Ascending aorta (tissue), 2 donors: ENCODE data around the gene CST4. TPM values are rescaled to one million over a fixed set of nuclear protein-coding genes. Genes with fewer than 3 reads are reported as not detected.

Source experiments
- DNase-seq, 2 donors: peaks; one replicate each; pipeline ENCODE4 v3.0.0-alpha.2; 2019; ENCODE audit warnings: low spot score in 2 of 2
- H3K27ac ChIP-seq, 2 donors: fragments of 200-600 bp; sonication (generic); one replicate each; pipeline ENCODE4 v1.5.1; 2016 to 2017; ENCODE audit warnings: mild to moderate bottlenecking in 1 of 2
- H3K27me3 ChIP-seq: fragments of 200-600 bp; sonication (generic); one replicate; pipeline ENCODE4 v1.5.1; 2017
- H3K36me3 ChIP-seq, 2 donors: fragments of 200-600 bp; sonication (generic); one replicate each; pipeline ENCODE4 v1.5.1; 2016
- H3K4me1 ChIP-seq, 2 donors: fragments of 200-600 bp; sonication (generic); one replicate each; pipeline ENCODE4 v1.5.1; 2016 to 2017; ENCODE audit warnings: mild to moderate bottlenecking in 1 of 2
- H3K4me3 ChIP-seq, 2 donors: fragments of 200-600 bp; sonication (generic); one replicate each; pipeline ENCODE4 v1.5.1; 2016 to 2017; ENCODE audit warnings: mild to moderate bottlenecking in 1 of 2
- H3K9me3 ChIP-seq, 2 donors: fragments of 200-600 bp; sonication (generic); one replicate each; pipeline ENCODE4 v1.5.1; 2016
- intact Hi-C: fragments of 100-400 bp; cut with DNase I; formaldehyde crosslinking; loops from one replicate; pipeline ENCODE4 v1.15.1; 2023
- total RNA-seq: library from RNA; depleted of rRNA; stranded (reverse); fragments of >200 nt; gene quantifications from one replicate; pipeline ENCODE4 v1.1.0, GENCODE V29; 2016
- TF ChIP-seq, protein P1 (sequence below), 3 experiments: fragments of 200-600 bp in 2 of 3; fragments of 450-650 bp in 1 of 3; sonication (generic) in 2 of 3; IDR thresholded peaks; one replicate each; pipeline ENCODE4 v1.5.1; 2016 to 2019; ENCODE audit warnings: antibody characterized with exemption in 3 of 3, mild to moderate bottlenecking in 1 of 3, moderate library complexity in 1 of 3

CST4 gene
- total RNA-seq, 1 donor from 2014 or later: not detected

DNA sequence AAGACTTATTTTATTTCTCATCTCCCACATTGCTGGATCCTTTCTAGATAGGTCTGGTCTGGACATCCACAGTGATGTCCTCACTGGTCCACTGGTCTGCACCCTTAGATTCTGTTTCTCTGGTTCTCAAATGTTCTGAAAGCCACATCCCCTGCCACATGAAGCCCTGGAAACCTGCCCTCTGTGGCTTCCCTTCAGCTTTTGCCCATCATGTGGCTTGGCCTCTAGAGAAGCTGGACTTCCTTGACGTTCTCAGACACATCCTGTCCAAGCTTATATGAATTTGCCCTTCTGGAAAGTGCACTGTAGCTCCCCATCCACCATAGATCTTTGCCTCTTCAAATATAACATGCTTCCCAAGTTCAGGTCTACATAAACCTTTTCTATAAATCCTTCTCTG lies 18.5 kb downstream of the CST4 start:
- intact Hi-C loops: no loop called here
- Histone ChIP-seq H3K9me3 (no peaks in the 10 kb centered on the region), H3K36me3 (no peaks in the 10 kb centered on the region), H3K4me1 (no peaks in the 10 kb centered on the region), H3K4me3 (no peak overlapping the region), H3K27ac (no peak overlapping the region), H3K27me3 (no peaks in the 10 kb centered on the region)
- TF ChIP-seq, protein P1, sequence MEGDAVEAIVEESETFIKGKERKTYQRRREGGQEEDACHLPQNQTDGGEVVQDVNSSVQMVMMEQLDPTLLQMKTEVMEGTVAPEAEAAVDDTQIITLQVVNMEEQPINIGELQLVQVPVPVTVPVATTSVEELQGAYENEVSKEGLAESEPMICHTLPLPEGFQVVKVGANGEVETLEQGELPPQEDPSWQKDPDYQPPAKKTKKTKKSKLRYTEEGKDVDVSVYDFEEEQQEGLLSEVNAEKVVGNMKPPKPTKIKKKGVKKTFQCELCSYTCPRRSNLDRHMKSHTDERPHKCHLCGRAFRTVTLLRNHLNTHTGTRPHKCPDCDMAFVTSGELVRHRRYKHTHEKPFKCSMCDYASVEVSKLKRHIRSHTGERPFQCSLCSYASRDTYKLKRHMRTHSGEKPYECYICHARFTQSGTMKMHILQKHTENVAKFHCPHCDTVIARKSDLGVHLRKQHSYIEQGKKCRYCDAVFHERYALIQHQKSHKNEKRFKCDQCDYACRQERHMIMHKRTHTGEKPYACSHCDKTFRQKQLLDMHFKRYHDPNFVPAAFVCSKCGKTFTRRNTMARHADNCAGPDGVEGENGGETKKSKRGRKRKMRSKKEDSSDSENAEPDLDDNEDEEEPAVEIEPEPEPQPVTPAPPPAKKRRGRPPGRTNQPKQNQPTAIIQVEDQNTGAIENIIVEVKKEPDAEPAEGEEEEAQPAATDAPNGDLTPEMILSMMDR (IDR thresholded peaks at IDR 0.05): no peak
- no peak for DNase-seq

DNA sequence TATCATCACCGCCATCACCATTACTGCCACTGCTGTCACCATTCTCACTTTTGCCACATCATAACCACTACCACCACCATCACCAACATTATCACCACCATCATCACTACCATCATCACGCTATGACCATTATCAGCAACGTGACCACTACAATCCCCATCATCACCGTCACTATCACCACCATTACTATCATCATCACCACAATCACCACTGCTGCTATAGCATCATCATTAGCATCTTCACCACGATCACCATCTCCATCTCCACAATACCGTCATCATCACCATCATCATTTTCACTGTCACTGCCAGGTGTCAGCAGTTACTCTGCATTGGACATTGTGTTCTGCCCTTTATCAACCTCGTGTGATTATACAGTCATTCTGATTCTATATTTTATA lies 19.0 kb downstream of the CST4 start:
- intact Hi-C loops: loop anchor here (5.0 kb wide), 1 partner anchor 327 kb away; no protein-coding TSS in a partner anchor
- Histone ChIP-seq H3K9me3 (no peaks in the 10 kb centered on the region), H3K4me1 (no peaks in the 10 kb centered on the region), H3K4me3 (no peak overlapping the region), H3K36me3 (no peaks in the 10 kb centered on the region), H3K27ac (no peak overlapping the region), H3K27me3 (no peaks in the 10 kb centered on the region)
- TF ChIP-seq, protein P1 (IDR thresholded peaks at IDR 0.05): no peak
- no peak for DNase-seq

DNA sequence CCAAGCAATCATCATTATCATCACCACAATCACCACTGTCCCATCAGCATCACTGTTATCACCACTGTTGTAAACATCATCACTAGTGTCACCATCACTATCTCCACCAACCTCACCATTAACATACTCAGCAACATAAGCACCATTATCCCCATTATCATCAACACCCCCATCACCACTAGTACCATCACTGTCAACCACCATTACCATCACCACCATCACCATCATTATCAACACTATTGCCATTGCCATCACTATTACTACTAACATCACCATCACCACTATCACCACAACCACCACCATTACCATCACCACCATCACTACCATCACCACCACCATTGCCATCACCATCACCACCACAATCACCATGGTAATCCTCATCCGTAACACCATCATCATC lies 19.5 kb downstream of the CST4 start:
- no peaks in the 10 kb centered on the region for H3K27me3 ChIP-seq
- TF ChIP-seq, protein P1 (IDR thresholded peaks at IDR 0.05): no peak
- H3K4me3 ChIP-seq: no peak overlapping the region
- DNase-seq: no peak
- H3K36me3 ChIP-seq: no peaks in the 10 kb centered on the region
- no peak overlapping the region for H3K27ac ChIP-seq
- intact Hi-C loops: loop anchor here (5.0 kb wide), 1 partner anchor 328 kb away; no protein-coding TSS in a partner anchor
- H3K4me1 ChIP-seq: no peaks in the 10 kb centered on the region
- no peaks in the 10 kb centered on the region for H3K9me3 ChIP-seq

DNA sequence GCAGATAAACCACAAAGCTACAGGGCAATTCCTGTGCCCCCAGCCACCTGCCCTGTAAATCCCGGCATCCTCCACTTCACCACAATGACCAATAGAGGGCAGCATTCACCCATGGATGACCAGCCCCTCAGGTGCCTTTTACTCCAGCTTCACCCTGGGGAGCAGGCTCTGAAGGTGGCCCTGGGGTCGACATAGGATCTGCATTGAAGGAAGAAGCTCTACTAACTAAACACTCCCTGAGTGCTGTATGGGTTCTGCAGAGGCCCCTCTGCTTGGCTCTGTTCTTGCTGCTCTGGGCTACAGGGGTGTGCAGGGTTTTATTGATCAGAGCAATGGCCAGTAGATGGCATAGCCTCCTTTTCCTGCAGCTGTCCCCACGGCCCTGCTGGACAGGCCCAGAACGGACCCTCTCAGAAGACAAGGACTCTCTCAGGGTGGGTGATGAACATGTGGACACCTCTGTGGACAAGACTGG lies 20.3 kb downstream of the CST4 start:
- Histone ChIP-seq H3K36me3 (no peaks in the 10 kb centered on the region), H3K27ac (no peak overlapping the region), H3K27me3 (no peaks in the 10 kb centered on the region), H3K4me1 (no peaks in the 10 kb centered on the region), H3K9me3 (no peaks in the 10 kb centered on the region), H3K4me3 (no peak overlapping the region)
- no peak for DNase-seq
- TF ChIP-seq, protein P1 (IDR thresholded peaks at IDR 0.05): peak; percentile 56 to 82 (median 68)
- intact Hi-C loops: loop anchor here (5.0 kb wide), 1 partner anchor 329 kb away; no protein-coding TSS in a partner anchor

DNA sequence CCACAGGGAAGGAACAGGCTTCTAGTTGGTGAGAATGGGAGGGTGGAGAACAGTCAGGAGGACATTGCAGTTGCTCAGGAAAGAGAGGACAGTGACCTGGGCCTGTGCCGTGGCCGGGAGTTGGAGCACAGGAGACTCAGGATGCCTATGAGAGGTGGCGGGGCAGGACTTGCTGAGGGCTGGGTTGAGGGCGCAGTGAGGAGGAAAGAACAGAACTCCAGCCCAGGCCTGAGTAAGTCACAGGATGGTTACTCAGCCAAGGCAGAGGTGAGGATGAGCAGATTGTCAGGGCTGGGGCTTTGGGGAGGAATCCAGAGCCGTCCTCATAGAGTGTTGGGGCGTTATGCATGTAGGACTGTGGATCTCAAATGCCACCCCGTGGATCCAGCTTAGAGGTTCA lies 21.2 kb downstream of the CST4 start:
- TF ChIP-seq, protein P1 (IDR thresholded peaks at IDR 0.05): no peak
- intact Hi-C loops: loop anchor here (5.0 kb wide), 1 partner anchor 330 kb away; no protein-coding TSS in a partner anchor
- H3K36me3 ChIP-seq: no peaks in the 10 kb centered on the region

DNA sequence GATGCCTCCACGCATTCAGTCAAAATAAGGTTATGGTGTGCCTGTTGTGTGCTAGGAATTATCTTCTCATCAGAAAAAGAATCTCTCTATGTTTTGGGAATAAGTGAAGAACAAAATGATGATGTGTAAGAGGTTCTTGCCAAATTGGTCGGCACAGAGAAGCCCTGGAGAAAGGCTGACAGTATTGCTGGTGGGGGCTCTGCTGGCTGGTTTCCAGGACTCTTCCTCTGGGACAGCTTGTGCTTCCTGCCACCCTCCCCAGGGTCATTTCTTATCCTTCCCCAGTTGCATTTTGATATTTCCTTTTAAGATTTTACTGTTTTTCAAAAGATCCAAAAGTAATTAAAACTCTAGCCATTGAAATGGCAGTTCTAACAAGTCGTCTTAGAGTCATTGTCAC lies 22.1 kb downstream of the CST4 start:
- no peak for DNase-seq
- TF ChIP-seq, protein P1 (IDR thresholded peaks at IDR 0.05): no peak
- no peaks in the 10 kb centered on the region for H3K9me3 ChIP-seq
- no peaks in the 10 kb centered on the region for H3K4me1 ChIP-seq
- no peak overlapping the region for H3K4me3 ChIP-seq
- no peak overlapping the region for H3K27ac ChIP-seq
- no peaks in the 10 kb centered on the region for H3K36me3 ChIP-seq
- H3K27me3 ChIP-seq: no peaks in the 10 kb centered on the region
- intact Hi-C loops: loop anchor here (5.0 kb wide), 1 partner anchor 331 kb away; no protein-coding TSS in a partner anchor

More for the DNA sequence above, 21.2 kb downstream of the CST4 start:
- Histone ChIP-seq H3K27ac (no peak overlapping the region), H3K9me3 (no peaks in the 10 kb centered on the region), H3K27me3 (no peaks in the 10 kb centered on the region), H3K4me3 (no peak overlapping the region), H3K4me1 (no peaks in the 10 kb centered on the region)
- no peak for DNase-seq
